CD4-positive, alpha-beta T cell (primary cell): Measurements from ENCODE around the gene FAM98C. TPM values are rescaled to one million over a fixed set of nuclear protein-coding genes. Genes with fewer than 3 reads are reported as not detected.

Experiments used
- ATAC-seq: fragments of 200-7000 bp; cut with Tn5 transposase; one replicate; pipeline ENCODE4 v1.10.0; 2022; ENCODE audit warnings: mild to moderate bottlenecking; ENCODE audit not compliant: poor library complexity
- CTCF ChIA-PET: fragments of 350-600 bp; sonication (Branson Sonifier 250); formaldehyde crosslinking; loops from one replicate; lab custom pipeline; 2021; ENCODE audit warnings: antibody characterized with exemption, inconsistent platforms; lab: Charles Lee
- POLR2A ChIA-PET: fragments of 350-600 bp; sonication (Branson Sonifier 250); formaldehyde crosslinking; loops from one replicate; lab custom pipeline; 2021; ENCODE audit warnings: antibody characterized with exemption, inconsistent platforms; lab: Charles Lee
- DNase-seq, 14 experiments: peaks; one replicate each; pipeline ENCODE4 v3.0.0-alpha.2; 2013 to 2020; ENCODE audit warnings: mixed read lengths in 2 of 14
- H3K27ac ChIP-seq, 2 donors: one replicate each; pipeline versions ENCODE4 v1.5.1 to v1.7.0; 2013; ENCODE audit warnings: low read length in 2 of 2, low read depth in 1 of 2, mild to moderate bottlenecking in 1 of 2
- H3K27me3 ChIP-seq, 2 experiments: 1 replicate in 1 of 2; 2 replicates in 1 of 2; pipeline versions ENCODE4 v1.6.1 to v1.7.0; 2013; ENCODE audit warnings: low read length in 2 of 2, control low read depth in 1 of 2, mild to moderate bottlenecking in 1 of 2, moderate library complexity in 1 of 2; ENCODE audit not compliant: insufficient read depth in 2 of 2, control insufficient read depth in 1 of 2
- H3K36me3 ChIP-seq: one replicate; pipeline ENCODE4 v1.6.1; 2013; ENCODE audit warnings: low read length, control low read depth; ENCODE audit not compliant: insufficient read depth
- H3K4me1 ChIP-seq: one replicate; pipeline ENCODE4 v1.6.1; 2013; ENCODE audit warnings: low read length, control low read depth; ENCODE audit not compliant: insufficient read depth
- H3K4me3 ChIP-seq: one replicate; pipeline ENCODE4 v1.5.1; 2013; ENCODE audit warnings: mild to moderate bottlenecking, low read length, moderate library complexity
- H3K9me3 ChIP-seq, 2 experiments: 1 replicate in 1 of 2; 2 replicates in 1 of 2; pipeline versions ENCODE4 v1.6.1 to v1.7.0; 2013; ENCODE audit warnings: low read length in 2 of 2, mild to moderate bottlenecking in 2 of 2, control low read depth in 1 of 2, moderate library complexity in 1 of 2; ENCODE audit not compliant: control insufficient read depth in 1 of 2, insufficient read depth in 1 of 2
- H3K27ac Mint-ChIP-seq: one replicate; pipeline ENCODE4 v1.8.0; 2020; ENCODE audit warnings: mixed read lengths
- H3K27me3 Mint-ChIP-seq: one replicate; pipeline ENCODE4 v1.8.0; 2021; ENCODE audit warnings: mixed read lengths
- H3K36me3 Mint-ChIP-seq: one replicate; pipeline ENCODE4 v1.8.0; 2021; ENCODE audit warnings: low read depth, mixed read lengths
- H3K4me1 Mint-ChIP-seq: one replicate; pipeline ENCODE4 v1.8.0; 2021; ENCODE audit warnings: low read depth, mixed read lengths
- H3K4me3 Mint-ChIP-seq: one replicate; pipeline ENCODE4 v1.8.0; 2020; ENCODE audit warnings: mild to moderate bottlenecking, mixed read lengths
- H3K9me3 Mint-ChIP-seq: one replicate; pipeline ENCODE4 v1.8.0; 2020; ENCODE audit warnings: mixed read lengths
- CTCF ChIP-seq: fragments of 200-600 bp; IDR thresholded peaks from one replicate; pipeline ENCODE4 v1.8.0; 2022; ENCODE audit warnings: antibody characterized with exemption, mild to moderate bottlenecking
- intact Hi-C, 2 experiments: fragments of 100-400 bp; cut with DNase I in 1 of 2; cut with micrococcal nuclease in 1 of 2; formaldehyde crosslinking; loops; one replicate each; pipeline versions ENCODE4 v1.15.1 to v1.9.0; 2023 to 2025; cut with DNase I, micrococcal nuclease
- total RNA-seq, 174 experiments: library from RNA in 2 of 174; stranded (reverse) in 2 of 174; gene quantifications; one replicate each; pipeline ENCODE4 v1.2.3 and lab custom pipeline; 2021 to 2026

The FAM98C gene
- total RNA-seq, 2 experiments from 2014 or later = 33.2 to 36.1 TPM

- Mint-ChIP-seq H3K4me3 (peak overlapping the region; percentile 8), H3K4me1 (peaks cover 33% of the 10 kb centered on the region), H3K27ac (no peak overlapping the region), H3K36me3 (peaks cover 12% of the 10 kb centered on the region), H3K9me3 (no peaks in the 10 kb centered on the region), H3K27me3 (peaks cover 20% of the 10 kb centered on the region)
- H3K4me3 ChIP-seq = no peak overlapping the region
- intact Hi-C loops = loop anchor here (2.0 to 10.0 kb wide), 5 partner anchors 13 to 945 kb away; partner anchors contain the start of genes CATSPERG (in 1 of the 2), FAM98C (in 1 of the 2), GMFG (in 1 of the 2) and PSMD8 (in 1 of the 2)
- peaks cover 9 to 16% of the 10 kb centered on the region in 2 experiments for H3K27me3 ChIP-seq
- TF ChIP-seq CTCF = no peak
- ATAC-seq (no peak), DNase-seq (no peak)
- H3K36me3 ChIP-seq = no peaks in the 10 kb centered on the region
- ChIA-PET POLR2A (interaction anchor here (1.5 to 4.3 kb wide), 3 partner anchors 13 to 229 kb away, joined by 4 to 45 read pairs (median 44); partner anchors contain the start of genes EIF3K, FAM98C and PSMD8), CTCF (interaction anchor here (0.6 to 4.7 kb wide), 2 partner anchors 13 to 537 kb away, joined by 3 to 45 read pairs; partner anchors contain the start of gene FAM98C)
- H3K9me3 ChIP-seq = peaks cover 0 to 5% of the 10 kb centered on the region in 2 experiments
- peaks cover 52% of the 10 kb centered on the region for H3K4me1 ChIP-seq
- H3K27ac ChIP-seq = no peak overlapping the region
Measured at GRCh38 chr19:38389957-38390924, 12.7 kb upstream of the FAM98C start.

- peaks cover 44% of the 10 kb centered on the region for H3K4me1 ChIP-seq
- Mint-ChIP-seq H3K27me3 (peaks cover 18% of the 10 kb centered on the region), H3K27ac (no peak overlapping the region), H3K4me3 (no peak overlapping the region), H3K36me3 (peaks cover 10% of the 10 kb centered on the region), H3K4me1 (peaks cover 42% of the 10 kb centered on the region), H3K9me3 (no peaks in the 10 kb centered on the region)
- peaks cover 0 to under 1% of the 10 kb centered on the region in 2 experiments for H3K9me3 ChIP-seq
- no peaks in the 10 kb centered on the region for H3K36me3 ChIP-seq
- DNase-seq (no peak), ATAC-seq (no peak)
- peaks cover 8 to 9% of the 10 kb centered on the region in 2 experiments for H3K27me3 ChIP-seq
- intact Hi-C loops = loop anchor here in 1 of 2 experiments (5.0 to 10.0 kb wide), 2 partner anchors 340 to 943 kb away; partner anchors contain the start of gene GMFG
- ChIA-PET CTCF (no interaction called here), POLR2A (interaction anchor here (0.8 kb wide), 1 partner anchor 457 kb away, joined by 3 read pairs; no protein-coding TSS in a partner anchor)
- H3K4me3 ChIP-seq = no peak overlapping the region
- no peak for TF ChIP-seq CTCF
- H3K27ac ChIP-seq = no peak overlapping the region
Measured at GRCh38 chr19:38391911-38392464, 10.9 kb upstream of the FAM98C start.

GRCh38 chr19:38392707-38393308, 10.1 kb upstream of the FAM98C start:
- no peak overlapping the region for H3K4me3 ChIP-seq
- intact Hi-C loops = loop anchor here in 1 of 2 experiments (5.0 to 10.0 kb wide), 2 partner anchors 339 to 942 kb away; partner anchors contain the start of gene GMFG

More at GRCh38 chr19:38392707-38393308, 10.1 kb upstream of the FAM98C start:
- Mint-ChIP-seq H3K4me1 (peaks cover 35% of the 10 kb centered on the region), H3K4me3 (peak overlapping the region; percentile 4), H3K27me3 (peaks cover 11% of the 10 kb centered on the region), H3K9me3 (no peaks in the 10 kb centered on the region), H3K27ac (no peak overlapping the region), H3K36me3 (peaks cover 5% of the 10 kb centered on the region)
- no peaks in the 10 kb centered on the region for H3K36me3 ChIP-seq
- ChIA-PET POLR2A (interaction anchor here (0.8 to 3.0 kb wide), 2 partner anchors 10 to 456 kb away, joined by 3 to 21 read pairs; partner anchors contain the start of gene FAM98C), CTCF (no interaction called here)
- TF ChIP-seq CTCF = no peak
- DNase-seq (no peak), ATAC-seq (no peak)
- no peak overlapping the region for H3K27ac ChIP-seq
- no peaks in the 10 kb centered on the region for H3K9me3 ChIP-seq
- peaks cover 7 to 9% of the 10 kb centered on the region in 2 experiments for H3K27me3 ChIP-seq
- peaks cover 36% of the 10 kb centered on the region for H3K4me1 ChIP-seq
